ENCODE data around the gene FLYWCH1.

Gene FLYWCH1

GRCh38 chr16:2904100-2904921, 7.4 kb upstream of the FLYWCH1 start:
- no peak overlapping the region for H3K27ac ChIP-seq (ENCODE audit: low read length)
- ATAC-seq (ENCODE audit: insufficient read depth, low read depth) (no peak), DNase-seq (no peak)
- no peak overlapping the region for H3K4me2 ChIP-seq (ENCODE audit: insufficient read depth, low read length)
- no peak overlapping the region for H2AFZ ChIP-seq (ENCODE audit: low read depth, low read length)
- no peak overlapping the region for H3K4me3 ChIP-seq (ENCODE audit: low read depth in 1 of 2, low read length in 2 of 2)
- H4K20me1 ChIP-seq (ENCODE audit: insufficient read depth, low read length): no peaks in the 10 kb centered on the region
- no peaks in the 10 kb centered on the region for H3K79me2 ChIP-seq (ENCODE audit: insufficient read depth, low read length)
- TF ChIP-seq EZH2 (IDR thresholded peaks at IDR 0.05; ENCODE audit: borderline replicate concordance, low read depth, low read length, severe bottlenecking) (no peak), CTCF (IDR thresholded peaks at IDR 0.05; ENCODE audit: borderline replicate concordance, extremely low read depth, low read length, poor library complexity, severe bottlenecking) (no peak)
- H3K9ac ChIP-seq (ENCODE audit: low read depth, low read length): no peak overlapping the region
- 0 out of 2 replicates have a peak, but pooled peaks cover 2% of the 10 kb centered on the region for H3K4me1 ChIP-seq (ENCODE audit: insufficient read depth, low read length)
- H3K36me3 ChIP-seq (ENCODE audit: insufficient read depth, low read length): peaks cover 4% of the 10 kb centered on the region
- H3K9me3 ChIP-seq (ENCODE audit: insufficient read depth, low read length, severe bottlenecking): no peaks in the 10 kb centered on the region
- H3K27me3 ChIP-seq (ENCODE audit: insufficient read depth, low read length, poor library complexity): no peaks in the 10 kb centered on the region

- H3K27ac ChIP-seq (ENCODE audit: low read length): no peak overlapping the region
- no peak overlapping the region for H2AFZ ChIP-seq (ENCODE audit: low read depth, low read length)
- 0 out of 2 replicates have a peak, but pooled peaks cover 2% of the 10 kb centered on the region for H3K4me1 ChIP-seq (ENCODE audit: insufficient read depth, low read length)
- no peak overlapping the region for H3K4me3 ChIP-seq (ENCODE audit: low read depth in 1 of 2, low read length in 2 of 2)
- DNase-seq (no peak), ATAC-seq (ENCODE audit: insufficient read depth, low read depth) (peak; percentile 24; the same call in 1 of the 3 replicates)
- no peak overlapping the region for H3K4me2 ChIP-seq (ENCODE audit: insufficient read depth, low read length)
- no peaks in the 10 kb centered on the region for H4K20me1 ChIP-seq (ENCODE audit: insufficient read depth, low read length)
- H3K36me3 ChIP-seq (ENCODE audit: insufficient read depth, low read length): no peaks in the 10 kb centered on the region
- no peak for TF ChIP-seq CTCF (IDR thresholded peaks at IDR 0.05; ENCODE audit: borderline replicate concordance, extremely low read depth, low read length, poor library complexity, severe bottlenecking)
- no peaks in the 10 kb centered on the region for H3K9me3 ChIP-seq (ENCODE audit: insufficient read depth, low read length, severe bottlenecking)
- no peak overlapping the region for H3K9ac ChIP-seq (ENCODE audit: low read depth, low read length)
- H3K79me2 ChIP-seq (ENCODE audit: insufficient read depth, low read length): no peaks in the 10 kb centered on the region
- H3K27me3 ChIP-seq (ENCODE audit: insufficient read depth, low read length, poor library complexity): no peaks in the 10 kb centered on the region
Observed at GRCh38 chr16:2904922-2905240, 6.8 kb upstream of the FLYWCH1 start.

- Histone ChIP-seq H2AFZ (ENCODE audit: low read depth, low read length) (no peak overlapping the region), H3K4me1 (ENCODE audit: insufficient read depth, low read length) (0 out of 2 replicates have a peak, but pooled peaks cover 2% of the 10 kb centered on the region)
- ATAC-seq (ENCODE audit: insufficient read depth, low read depth): peak; percentile 24; the same call in 2 of the 3 replicates
Observed at GRCh38 chr16:2905241-2905987, 6.3 kb upstream of the FLYWCH1 start.

More at GRCh38 chr16:2905241-2905987, 6.3 kb upstream of the FLYWCH1 start:
- TF ChIP-seq CTCF (IDR thresholded peaks at IDR 0.05; ENCODE audit: borderline replicate concordance, extremely low read depth, low read length, poor library complexity, severe bottlenecking): no peak
- no peak for TF ChIP-seq EZH2 (IDR thresholded peaks at IDR 0.05; ENCODE audit: borderline replicate concordance, low read depth, low read length, severe bottlenecking)
- H3K36me3 ChIP-seq (ENCODE audit: insufficient read depth, low read length): no peaks in the 10 kb centered on the region
- no peak overlapping the region for H3K27ac ChIP-seq (ENCODE audit: low read length)
- no peaks in the 10 kb centered on the region for H3K27me3 ChIP-seq (ENCODE audit: insufficient read depth, low read length, poor library complexity)
- H3K9ac ChIP-seq (ENCODE audit: low read depth, low read length): no peak overlapping the region
- H4K20me1 ChIP-seq (ENCODE audit: insufficient read depth, low read length): no peaks in the 10 kb centered on the region
- DNase-seq: peak; percentile 38
- no peaks in the 10 kb centered on the region for H3K9me3 ChIP-seq (ENCODE audit: insufficient read depth, low read length, severe bottlenecking)
- H3K4me2 ChIP-seq (ENCODE audit: insufficient read depth, low read length): no peak overlapping the region
- H3K79me2 ChIP-seq (ENCODE audit: insufficient read depth, low read length): no peaks in the 10 kb centered on the region
- no peak overlapping the region for H3K4me3 ChIP-seq (ENCODE audit: low read depth in 1 of 2, low read length in 2 of 2)

All from DND-41 (cell line).